Posterior vena cava (tissue), 2 donors: ENCODE results near the gene KIAA1328. TPM values are rescaled to one million over a fixed set of nuclear protein-coding genes. Genes with fewer than 3 reads are reported as not detected.

ENCODE experiments used
- DNase-seq: peaks from one replicate; pipeline ENCODE4 v3.0.0-alpha.2; 2020; ENCODE audit warnings: low spot score
- intact Hi-C, 2 donors: fragments of 100-400 bp; cut with DNase I; formaldehyde crosslinking; loops; one replicate each; pipeline versions ENCODE4 v1.14.1 to v1.14.2; 2022 to 2023
- total RNA-seq, 2 donors: library from RNA; stranded (reverse); fragmentation: NEBNext Ultra II Directional; extraction: Animal tissue kit (Norgen Biotek cat#: 25700); gene quantifications; one replicate each; pipeline ENCODE4 v1.2.1, GENCODE V29; 2021
- donor health status: DM: yes; HTN: yes; CAD: no.
- donor health status: DM: yes; HTN: yes; CAD: no.

Gene KIAA1328
- total RNA-seq, 2 donors from 2014 or later: 11.7 to 13.2 TPM

GRCh38 chr18:37175727-37176620, 347.0 kb downstream of the KIAA1328 start:
- DNase-seq: no peak
- intact Hi-C loops: no loop called here

DNA sequence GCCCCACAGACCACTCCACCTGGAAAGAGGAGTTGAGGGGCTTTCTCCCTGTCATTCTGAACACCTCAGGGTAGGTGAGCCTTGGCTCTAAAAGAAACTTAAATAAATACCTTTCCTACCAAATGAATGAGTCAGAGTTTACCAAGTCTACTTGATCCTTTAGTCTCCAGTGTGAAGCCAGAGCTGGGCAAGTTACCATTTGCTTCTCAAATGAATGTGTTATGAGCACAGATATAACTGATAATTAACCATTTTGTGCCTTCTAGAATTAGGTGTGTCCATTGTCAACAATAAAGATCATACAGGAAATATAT, 347.7 kb downstream of the KIAA1328 start:
- intact Hi-C loops: no loop called here
- DNase-seq: no peak

DNA sequence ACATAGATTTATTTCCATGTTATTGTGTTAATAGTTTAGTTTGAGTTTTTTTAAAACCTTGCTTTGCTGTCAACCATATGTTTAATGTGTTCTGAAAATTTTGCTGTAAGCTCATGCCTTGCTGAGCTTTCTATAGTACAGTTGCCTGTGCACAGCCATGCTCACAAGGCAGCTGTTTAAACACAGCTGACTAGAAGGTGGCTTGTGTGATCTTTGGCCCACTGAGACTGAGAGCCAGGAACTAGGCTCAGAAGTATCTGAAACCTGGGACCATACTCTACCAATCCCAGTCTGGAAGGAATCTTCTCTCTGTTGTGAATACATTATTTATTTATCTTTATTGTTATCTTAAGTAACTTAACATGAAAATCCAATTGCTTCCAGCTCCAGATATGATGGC, 350.5 kb downstream of the KIAA1328 start:
- intact Hi-C loops: no loop called here
- no peak for DNase-seq

- intact Hi-C loops: no loop called here
- no peak for DNase-seq
Measured at GRCh38 chr18:37180086-37180485, 351.2 kb downstream of the KIAA1328 start.

GRCh38 chr18:37182340-37183135, 353.6 kb downstream of the KIAA1328 start:
- DNase-seq: no peak
- intact Hi-C loops: no loop called here

GRCh38 chr18:37184209-37184868, 355.4 kb downstream of the KIAA1328 start:
- no peak for DNase-seq

GRCh38 chr18:37188016-37188791, 359.3 kb downstream of the KIAA1328 start:
- DNase-seq: no peak
- intact Hi-C loops: no loop called here

More at GRCh38 chr18:37184209-37184868, 355.4 kb downstream of the KIAA1328 start:
- intact Hi-C loops: no loop called here

GRCh38 chr18:37199741-37200140, 370.8 kb downstream of the KIAA1328 start:
- DNase-seq: no peak
- intact Hi-C loops: no loop called here

DNA sequence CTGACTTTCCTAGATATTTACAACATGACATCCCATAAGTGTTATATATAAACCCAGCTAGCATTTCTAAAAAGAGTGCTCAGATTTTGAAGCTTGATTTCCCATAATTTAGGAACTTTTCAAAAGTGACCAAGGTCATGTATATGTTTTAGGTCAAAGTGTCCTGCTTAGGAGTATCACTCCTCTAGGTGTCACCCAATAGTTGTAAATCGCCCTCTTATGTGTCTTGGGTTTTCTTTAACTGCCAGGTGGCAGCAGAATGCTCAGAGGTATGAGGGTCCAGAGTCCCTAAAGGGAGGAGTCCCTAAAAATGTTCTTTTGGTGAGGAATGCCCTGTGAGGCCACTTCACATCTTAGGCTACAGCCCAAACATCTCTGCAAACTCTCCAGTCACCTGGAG, 378.4 kb downstream of the KIAA1328 start:
- DNase-seq: no peak

GRCh38 chr18:37210781-37211180, 381.9 kb downstream of the KIAA1328 start:
- intact Hi-C loops: no loop called here
- DNase-seq: no peak

More for the DNA sequence above, 378.4 kb downstream of the KIAA1328 start:
- intact Hi-C loops: no loop called here

DNA sequence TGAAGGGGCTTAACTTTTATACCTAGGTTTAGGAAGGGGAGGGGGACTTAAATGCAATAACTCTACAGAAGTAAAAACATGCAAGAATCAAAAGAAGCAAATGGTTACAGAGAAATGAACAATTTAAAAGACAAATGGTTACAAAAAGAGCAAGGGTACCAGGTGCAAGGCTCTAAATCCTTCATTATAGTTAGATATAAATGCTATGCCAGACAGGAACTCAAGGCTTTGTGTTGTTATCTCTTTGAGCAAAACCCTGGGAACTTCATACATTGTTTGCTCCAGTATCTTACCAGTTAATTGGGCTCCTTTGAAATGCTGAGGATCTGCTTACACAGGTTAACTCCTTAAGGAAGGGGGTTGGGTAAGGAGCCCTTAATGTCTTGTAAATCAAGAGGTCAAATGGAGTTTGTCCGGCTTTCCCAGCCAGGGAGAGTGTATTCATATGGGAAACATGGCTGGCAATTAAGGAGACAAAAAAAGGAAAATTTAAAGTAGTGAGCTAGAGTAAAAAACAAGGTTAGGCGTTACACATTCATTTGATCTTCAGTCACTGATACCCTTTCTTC, 389.2 kb downstream of the KIAA1328 start:
- no peak for DNase-seq
- intact Hi-C loops: no loop called here

GRCh38 chr18:37219257-37219656, 390.3 kb downstream of the KIAA1328 start:
- DNase-seq: no peak
- intact Hi-C loops: no loop called here

- no peak for DNase-seq
- intact Hi-C loops: no loop called here
Measured at GRCh38 chr18:37222354-37222998, 393.5 kb downstream of the KIAA1328 start.

- DNase-seq: no peak
- intact Hi-C loops: no loop called here
Measured at GRCh38 chr18:37222999-37223378, 394.1 kb downstream of the KIAA1328 start.

DNA sequence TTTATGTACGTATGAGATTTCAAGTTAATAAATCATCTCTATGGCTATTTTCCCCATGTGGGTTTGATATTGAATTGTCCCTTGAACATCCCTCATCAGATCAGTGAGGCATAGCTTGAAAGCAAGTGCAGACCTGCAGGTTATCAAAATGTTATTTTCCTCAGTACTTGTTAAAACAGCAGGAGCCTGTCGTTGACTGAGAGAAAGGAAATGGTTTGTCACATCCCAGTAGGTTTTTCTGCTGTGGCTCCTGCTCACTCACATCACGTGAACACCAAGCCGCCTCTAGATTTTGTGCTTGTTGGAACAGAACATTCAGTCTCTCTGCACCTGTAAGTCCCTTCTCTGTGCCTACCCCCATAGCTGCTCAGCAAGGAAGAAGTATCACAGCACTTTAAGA, 396.4 kb downstream of the KIAA1328 start:
- DNase-seq: no peak
- intact Hi-C loops: no loop called here

GRCh38 chr18:37230768-37231167, 401.8 kb downstream of the KIAA1328 start:
- DNase-seq: no peak
- intact Hi-C loops: no loop called here

DNA sequence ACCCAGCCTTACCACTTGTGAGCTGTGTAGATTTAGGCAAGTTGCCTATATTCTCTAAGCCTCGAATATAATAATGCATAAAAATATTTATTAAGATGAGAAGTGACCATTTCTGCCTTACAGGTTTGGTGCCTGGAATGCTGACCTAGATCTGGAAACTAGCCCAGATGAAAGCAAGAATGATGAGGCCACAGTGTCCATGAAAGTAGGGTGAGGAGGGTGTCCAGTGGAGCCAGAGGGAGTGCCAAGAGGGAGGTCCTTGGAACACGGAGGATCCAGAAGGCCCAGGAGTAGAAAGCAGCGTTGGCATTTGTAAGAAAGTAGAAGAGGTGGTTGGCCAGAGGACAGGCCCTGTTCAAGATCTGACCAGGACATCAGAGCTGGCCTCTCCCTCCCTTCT, 402.3 kb downstream of the KIAA1328 start:
- intact Hi-C loops: no loop called here
- DNase-seq: no peak

- DNase-seq: no peak
- intact Hi-C loops: no loop called here
Measured at GRCh38 chr18:37235583-37235982, 406.7 kb downstream of the KIAA1328 start.
